K562 (cell line): ENCODE data around the gene EYA4.

Experiments
- FOXO4 ChIP-seq: fragments of 450-650 bp; formaldehyde crosslinking; IDR thresholded peaks from 2 replicates; pipeline ENCODE4 v1.4.0; 2020; ENCODE audit warnings: mild to moderate bottlenecking, moderate library complexity
- GMEB1 ChIP-seq: fragments of 250-450 bp; sonication (Bioruptor Pico); IDR thresholded peaks from 2 replicates; pipeline ENCODE4 v1.4.0; 2020; ENCODE audit warnings: mild to moderate bottlenecking
- MAFK ChIP-seq: IDR thresholded peaks from 2 replicates; pipeline ENCODE4 v1.6.1; 2011; ENCODE audit warnings: low read length, improper control_type of control experiment
- MYC ChIP-seq, 2 experiments: fragments of 250-450 bp in 1 of 2; sonication (Bioruptor Pico) in 1 of 2; IDR thresholded peaks; 2 replicates each; pipeline versions ENCODE4 v1.5.1 to v1.6.1; 2012 to 2021; ENCODE audit warnings: low read depth in 2 of 2, borderline replicate concordance in 1 of 2, improper control_type of control experiment in 1 of 2, low read length in 1 of 2, mild to moderate bottlenecking in 1 of 2, moderate library complexity in 1 of 2
- NELFE ChIP-seq: IDR thresholded peaks from 2 replicates; pipeline ENCODE4 v1.6.1; 2011; ENCODE audit warnings: mild to moderate bottlenecking; ENCODE audit not compliant: insufficient read depth, insufficient read length
- POLR2AphosphoS5 ChIP-seq: IDR thresholded peaks from 2 replicates; pipeline ENCODE4 v1.6.1; 2011; ENCODE audit warnings: mild to moderate bottlenecking, low read depth, low read length, moderate library complexity; ENCODE audit not compliant: control insufficient read depth, insufficient read depth
- POLR3A ChIP-seq: IDR thresholded peaks from 2 replicates; pipeline ENCODE4 v1.6.1; 2011; ENCODE audit warnings: borderline replicate concordance, mild to moderate bottlenecking, moderate library complexity; ENCODE audit not compliant: insufficient read length, insufficient read depth; ENCODE audit errors: extremely low read depth
- SMAD3 ChIP-seq: fragments of 450-650 bp; formaldehyde crosslinking; conservative IDR thresholded peaks from 2 replicates; pipeline ENCODE4 v1.4.0; 2020; ENCODE audit warnings: mild to moderate bottlenecking
- TAF9B ChIP-seq: fragments of 450-650 bp; IDR thresholded peaks from 2 replicates; pipeline ENCODE4 v1.6.1; 2018; ENCODE audit warnings: mild to moderate bottlenecking; ENCODE audit not compliant: partially characterized antibody
- TEAD4 ChIP-seq, 2 experiments: sonication (generic) in 1 of 2; formaldehyde crosslinking in 1 of 2; IDR thresholded peaks; 2 replicates each; pipeline versions ENCODE4 v1.6.1 to v1.8.0; 2012 to 2022; ENCODE audit warnings: borderline replicate concordance in 1 of 2, inconsistent platforms in 1 of 2, low read length in 1 of 2, mild to moderate bottlenecking in 1 of 2, missing genetic modification reagents in 1 of 2
- TF ChIP-seq, protein P1 (sequence below): sonication (generic); formaldehyde crosslinking; IDR thresholded peaks from 2 replicates; pipeline ENCODE4 v1.8.1; 2022; ENCODE audit warnings: missing genetic modification reagents
- TF ChIP-seq, protein P2 (sequence below), 3 experiments: IDR thresholded peaks in 2 of 3; conservative IDR thresholded peaks in 1 of 3; 2 replicates each; pipeline ENCODE4 v1.5.1; 2011 to 2012; ENCODE audit warnings: low read length in 3 of 3, mild to moderate bottlenecking in 3 of 3, control low read depth in 2 of 3, improper control_type of control experiment in 1 of 3, inconsistent platforms in 1 of 3, low read depth in 1 of 3, mixed read lengths in 1 of 3, moderate library complexity in 1 of 3; ENCODE audit not compliant: insufficient read depth in 2 of 3

DNA sequence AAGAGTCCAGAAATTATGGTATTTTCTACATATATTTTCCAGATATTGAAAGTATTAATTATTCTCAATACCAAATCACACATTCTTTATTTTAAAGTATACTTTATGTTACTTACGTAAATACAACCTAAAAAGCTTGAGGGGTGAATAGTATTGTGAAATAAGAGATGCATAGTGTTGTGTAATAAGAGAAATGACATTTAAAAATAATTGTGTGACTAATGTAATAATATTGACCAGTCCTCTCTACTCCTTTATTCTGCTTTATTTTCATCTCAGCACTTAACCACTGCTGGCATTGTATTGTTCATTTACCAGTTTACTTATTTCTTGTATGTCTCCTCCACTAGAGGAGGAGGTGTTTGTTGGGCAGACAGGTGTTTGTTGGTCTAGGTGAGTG is 135.6 kb downstream of the EYA4 start:
- TF ChIP-seq, protein P1, sequence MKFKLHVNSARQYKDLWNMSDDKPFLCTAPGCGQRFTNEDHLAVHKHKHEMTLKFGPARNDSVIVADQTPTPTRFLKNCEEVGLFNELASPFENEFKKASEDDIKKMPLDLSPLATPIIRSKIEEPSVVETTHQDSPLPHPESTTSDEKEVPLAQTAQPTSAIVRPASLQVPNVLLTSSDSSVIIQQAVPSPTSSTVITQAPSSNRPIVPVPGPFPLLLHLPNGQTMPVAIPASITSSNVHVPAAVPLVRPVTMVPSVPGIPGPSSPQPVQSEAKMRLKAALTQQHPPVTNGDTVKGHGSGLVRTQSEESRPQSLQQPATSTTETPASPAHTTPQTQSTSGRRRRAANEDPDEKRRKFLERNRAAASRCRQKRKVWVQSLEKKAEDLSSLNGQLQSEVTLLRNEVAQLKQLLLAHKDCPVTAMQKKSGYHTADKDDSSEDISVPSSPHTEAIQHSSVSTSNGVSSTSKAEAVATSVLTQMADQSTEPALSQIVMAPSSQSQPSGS: no peak
- TF ChIP-seq TEAD4 (IDR thresholded peaks at IDR 0.05; ENCODE audit: low read length): no peak
- TF ChIP-seq TEAD4 (CRISPR knock-in tag; IDR thresholded peaks at IDR 0.05; ENCODE audit: borderline replicate concordance): no peak
- no peak for TF ChIP-seq MAFK
- TF ChIP-seq GMEB1 (CRISPR knock-in tag): no peak
- no peak for TF ChIP-seq MYC (IDR thresholded peaks at IDR 0.05; ENCODE audit: low read depth, low read length)
- no peak for TF ChIP-seq MYC (CRISPR knock-in tag; IDR thresholded peaks at IDR 0.05; ENCODE audit: borderline replicate concordance, low read depth)
- TF ChIP-seq, protein P2, sequence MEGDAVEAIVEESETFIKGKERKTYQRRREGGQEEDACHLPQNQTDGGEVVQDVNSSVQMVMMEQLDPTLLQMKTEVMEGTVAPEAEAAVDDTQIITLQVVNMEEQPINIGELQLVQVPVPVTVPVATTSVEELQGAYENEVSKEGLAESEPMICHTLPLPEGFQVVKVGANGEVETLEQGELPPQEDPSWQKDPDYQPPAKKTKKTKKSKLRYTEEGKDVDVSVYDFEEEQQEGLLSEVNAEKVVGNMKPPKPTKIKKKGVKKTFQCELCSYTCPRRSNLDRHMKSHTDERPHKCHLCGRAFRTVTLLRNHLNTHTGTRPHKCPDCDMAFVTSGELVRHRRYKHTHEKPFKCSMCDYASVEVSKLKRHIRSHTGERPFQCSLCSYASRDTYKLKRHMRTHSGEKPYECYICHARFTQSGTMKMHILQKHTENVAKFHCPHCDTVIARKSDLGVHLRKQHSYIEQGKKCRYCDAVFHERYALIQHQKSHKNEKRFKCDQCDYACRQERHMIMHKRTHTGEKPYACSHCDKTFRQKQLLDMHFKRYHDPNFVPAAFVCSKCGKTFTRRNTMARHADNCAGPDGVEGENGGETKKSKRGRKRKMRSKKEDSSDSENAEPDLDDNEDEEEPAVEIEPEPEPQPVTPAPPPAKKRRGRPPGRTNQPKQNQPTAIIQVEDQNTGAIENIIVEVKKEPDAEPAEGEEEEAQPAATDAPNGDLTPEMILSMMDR (IDR thresholded peaks at IDR 0.05 in 2 of 3, conservative IDR thresholded peaks at IDR 0.05 in 1 of 3; ENCODE audit: insufficient read depth in 2 of 3, low read depth in 1 of 3, low read length in 3 of 3): no peak
- no peak for TF ChIP-seq TAF9B
- TF ChIP-seq FOXO4 (CRISPR knock-in tag): no peak
- no peak for TF ChIP-seq POLR3A
- no peak for TF ChIP-seq NELFE
- TF ChIP-seq POLR2AphosphoS5: no peak
- TF ChIP-seq SMAD3 (CRISPR knock-in tag): no peak
